Esophagus muscularis mucosa (tissue), 3 donors: ENCODE results near the gene CCNF.

Source experiments
- POLR2A ChIP-seq: fragments of 450-650 bp; IDR thresholded peaks from one replicate; pipeline ENCODE4 v1.6.1; 2017; ENCODE audit warnings: antibody characterized with exemption, moderate library complexity, mild to moderate bottlenecking, low read depth
- TF ChIP-seq, protein P1 (sequence below), 3 experiments: fragments of 200-600 bp in 2 of 3; fragments of 450-650 bp in 1 of 3; sonication (generic) in 2 of 3; IDR thresholded peaks; one replicate each; pipeline ENCODE4 v1.5.1; 2017 to 2019; ENCODE audit warnings: antibody characterized with exemption in 3 of 3, mild to moderate bottlenecking in 2 of 3, moderate library complexity in 1 of 3

GRCh38 chr16:2485811-2486507, 56.7 kb downstream of the CCNF start:
- TF ChIP-seq, protein P1, sequence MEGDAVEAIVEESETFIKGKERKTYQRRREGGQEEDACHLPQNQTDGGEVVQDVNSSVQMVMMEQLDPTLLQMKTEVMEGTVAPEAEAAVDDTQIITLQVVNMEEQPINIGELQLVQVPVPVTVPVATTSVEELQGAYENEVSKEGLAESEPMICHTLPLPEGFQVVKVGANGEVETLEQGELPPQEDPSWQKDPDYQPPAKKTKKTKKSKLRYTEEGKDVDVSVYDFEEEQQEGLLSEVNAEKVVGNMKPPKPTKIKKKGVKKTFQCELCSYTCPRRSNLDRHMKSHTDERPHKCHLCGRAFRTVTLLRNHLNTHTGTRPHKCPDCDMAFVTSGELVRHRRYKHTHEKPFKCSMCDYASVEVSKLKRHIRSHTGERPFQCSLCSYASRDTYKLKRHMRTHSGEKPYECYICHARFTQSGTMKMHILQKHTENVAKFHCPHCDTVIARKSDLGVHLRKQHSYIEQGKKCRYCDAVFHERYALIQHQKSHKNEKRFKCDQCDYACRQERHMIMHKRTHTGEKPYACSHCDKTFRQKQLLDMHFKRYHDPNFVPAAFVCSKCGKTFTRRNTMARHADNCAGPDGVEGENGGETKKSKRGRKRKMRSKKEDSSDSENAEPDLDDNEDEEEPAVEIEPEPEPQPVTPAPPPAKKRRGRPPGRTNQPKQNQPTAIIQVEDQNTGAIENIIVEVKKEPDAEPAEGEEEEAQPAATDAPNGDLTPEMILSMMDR (IDR thresholded peaks at IDR 0.05), result no peak
- no peak for TF ChIP-seq POLR2A
